HAP-1 (cell line): ENCODE measurements around the gene FAM72C.
A peak's percentile ranks its signal among the peaks of the same experiment; 100 is the strongest.
"Not testable (repeated sequence)": the region's sequence is repeated elsewhere in the genome, so short reads cannot be mapped to it uniquely, and the experiment has no call there.

Source experiments
- DNase-seq, 2 experiments: peaks; one replicate each; pipeline ENCODE4 v3.0.0-alpha.2; 2016 to 2020; ENCODE audit warnings: low spot score in 2 of 2
- H3K27me3 ChIP-seq: fragments of 250-450 bp; sonication (Bioruptor Pico); 2 replicates; pipeline ENCODE4 v1.5.1; 2020; ENCODE audit warnings: low read depth, mild to moderate bottlenecking, moderate library complexity
- H3K36me3 ChIP-seq: fragments of 250-450 bp; sonication (Bioruptor Pico); replicated peaks from 2 replicates; pipeline ENCODE4 v1.5.1; 2020; ENCODE audit warnings: mild to moderate bottlenecking
- H3K4me1 ChIP-seq: fragments of 250-450 bp; sonication (Bioruptor Pico); 2 replicates; pipeline ENCODE4 v1.5.1; 2020; ENCODE audit warnings: mild to moderate bottlenecking
- H3K4me3 ChIP-seq: fragments of 250-450 bp; sonication (Bioruptor Pico); 2 replicates; pipeline ENCODE4 v1.5.1; 2020; ENCODE audit warnings: mild to moderate bottlenecking, moderate library complexity
- H3K9me3 ChIP-seq: fragments of 250-450 bp; sonication (Bioruptor Pico); 2 replicates; pipeline ENCODE4 v1.5.1; 2020; ENCODE audit warnings: mild to moderate bottlenecking, moderate library complexity
- in situ Hi-C: fragments of 300-500 bp; cut with MboI; formaldehyde crosslinking; loops from 3 replicates; pipeline ENCODE4 v1.14.3; 2020; ENCODE audit warnings: low sequenced_read_pairs, inconsistent platforms, mixed read lengths

Gene FAM72C

DNA sequence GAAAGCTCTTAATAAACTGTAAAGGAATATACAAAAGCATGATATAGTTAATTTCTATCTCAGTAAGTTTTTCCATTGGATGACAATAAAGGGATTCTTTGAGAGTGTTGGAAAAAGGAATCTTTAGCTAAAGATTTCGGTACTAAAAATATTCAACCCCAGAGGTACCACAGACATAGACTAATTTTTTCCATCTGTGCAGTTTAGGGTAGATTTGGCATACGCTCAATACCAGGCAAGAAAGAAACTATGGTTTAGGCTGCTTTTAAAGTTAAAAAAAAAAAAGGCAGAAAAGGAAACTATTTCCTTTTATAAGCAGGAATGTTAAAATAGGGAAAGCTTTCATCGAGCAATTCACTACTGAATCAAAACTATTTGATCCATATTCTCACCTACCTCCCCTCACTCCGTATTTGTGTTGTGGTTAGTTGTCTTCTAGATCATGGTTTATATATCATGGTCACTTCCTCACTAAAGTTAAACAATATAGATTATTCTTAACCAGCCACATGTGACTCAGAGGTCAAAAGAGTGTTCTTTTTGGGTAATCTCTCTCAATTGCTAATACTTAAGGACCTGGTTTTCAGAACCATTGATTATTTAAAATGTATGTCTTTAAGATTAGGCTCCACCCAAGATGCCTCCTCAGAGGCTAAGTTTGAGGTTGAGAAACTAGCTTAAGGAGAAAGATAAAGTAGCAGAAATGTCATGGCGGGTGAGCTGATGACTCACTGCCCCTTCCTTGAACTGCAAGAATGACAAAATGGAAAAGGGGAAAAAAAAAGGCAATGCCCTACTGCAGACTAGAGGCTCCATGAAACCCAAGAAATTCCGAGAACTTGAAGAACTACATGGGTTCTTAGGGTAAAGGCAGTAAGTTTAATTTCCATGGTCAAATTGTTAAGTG lies 20.0 kb downstream of the FAM72C start:
- H3K36me3 ChIP-seq, H3K9me3 ChIP-seq, H3K27me3 ChIP-seq, H3K4me1 ChIP-seq, DNase-seq, in situ Hi-C loops, H3K4me3 ChIP-seq: not testable (repeated sequence)

DNA sequence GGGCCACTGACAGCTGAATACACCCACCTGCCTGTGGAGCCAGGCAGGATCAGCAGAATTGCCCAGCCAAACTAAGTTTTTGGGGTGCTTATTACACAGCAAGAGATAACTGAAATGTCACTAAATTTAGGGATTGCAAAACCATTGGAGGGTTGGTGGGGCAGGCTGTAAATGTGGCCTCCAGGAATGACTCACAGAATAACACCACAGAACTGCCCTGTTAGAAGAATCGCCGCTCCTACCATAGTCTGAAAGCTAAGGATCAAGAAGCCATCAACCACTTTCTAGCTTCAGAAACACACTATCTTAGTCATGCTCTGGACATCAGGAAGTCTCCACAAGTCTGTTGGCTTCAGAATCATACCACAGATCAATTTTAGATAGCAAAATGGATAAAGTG lies 24.0 kb downstream of the FAM72C start:
- H3K9me3 ChIP-seq, in situ Hi-C loops, H3K36me3 ChIP-seq, DNase-seq, H3K4me3 ChIP-seq, H3K27me3 ChIP-seq, H3K4me1 ChIP-seq: not testable (repeated sequence)

DNA sequence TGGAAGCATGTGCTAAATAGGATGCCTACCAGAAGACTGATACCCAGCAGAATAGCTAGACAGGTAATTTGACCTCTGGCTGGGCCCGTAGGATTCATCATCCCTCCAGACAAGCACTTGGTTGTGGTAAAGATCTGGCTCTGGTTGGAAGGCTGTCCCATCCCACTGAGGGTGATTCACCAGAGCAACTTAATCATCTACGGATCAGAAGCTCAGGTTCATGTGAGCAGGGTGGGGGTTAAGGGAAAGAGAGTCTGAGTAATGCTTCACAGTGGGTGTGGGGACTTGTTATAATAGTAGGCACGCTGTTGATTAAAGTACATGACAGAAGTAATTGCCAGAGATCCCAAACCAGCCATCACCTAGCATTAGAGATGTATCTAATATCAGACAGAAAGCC lies 26.5 kb downstream of the FAM72C start:
- H3K4me1 ChIP-seq, H3K36me3 ChIP-seq, DNase-seq, H3K27me3 ChIP-seq, H3K4me3 ChIP-seq, in situ Hi-C loops, H3K9me3 ChIP-seq: not testable (repeated sequence)

- H3K27me3 ChIP-seq, H3K9me3 ChIP-seq, H3K4me1 ChIP-seq, DNase-seq, in situ Hi-C loops, H3K4me3 ChIP-seq, H3K36me3 ChIP-seq: not testable (repeated sequence)
Observed at GRCh38 chr1:143944576-143945240, 27.1 kb downstream of the FAM72C start.

DNA sequence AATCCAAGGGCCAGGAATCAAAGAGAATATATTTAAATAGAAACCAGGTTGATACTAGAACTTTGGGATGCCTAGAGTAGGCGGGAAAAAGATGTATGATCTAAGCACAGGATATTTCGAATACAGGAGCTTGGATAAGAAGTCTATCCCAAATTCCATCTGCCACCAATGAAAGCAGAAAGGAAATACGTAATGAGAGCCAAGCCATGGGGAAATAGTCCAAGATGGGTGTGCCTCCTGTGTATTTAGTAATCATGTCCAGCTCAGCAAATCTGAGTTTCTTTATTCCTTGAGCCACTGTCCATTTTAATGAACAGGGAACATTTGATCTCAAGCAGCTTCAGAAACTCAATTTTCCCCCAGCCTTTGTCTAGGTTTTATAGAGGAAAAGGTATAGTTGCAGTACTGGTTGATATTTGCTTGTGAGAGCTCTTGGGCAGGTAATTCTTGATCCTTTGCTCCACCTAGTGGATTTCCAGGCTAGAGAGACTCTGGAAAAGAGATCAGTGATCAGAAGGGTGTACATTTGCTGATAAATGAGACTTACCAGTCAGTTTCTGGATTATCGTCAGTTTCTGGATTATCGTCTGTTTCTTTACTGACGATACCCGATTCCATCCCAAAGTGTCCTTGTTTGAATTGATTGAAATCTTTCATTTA lies 28.3 kb downstream of the FAM72C start:
- H3K4me1 ChIP-seq, H3K27me3 ChIP-seq, H3K4me3 ChIP-seq, DNase-seq, H3K36me3 ChIP-seq, H3K9me3 ChIP-seq, in situ Hi-C loops: not testable (repeated sequence)

- DNase-seq, H3K27me3 ChIP-seq, H3K4me1 ChIP-seq, in situ Hi-C loops, H3K36me3 ChIP-seq, H3K9me3 ChIP-seq, H3K4me3 ChIP-seq: not testable (repeated sequence)
Observed at GRCh38 chr1:143942238-143942860, 29.4 kb downstream of the FAM72C start.

DNA sequence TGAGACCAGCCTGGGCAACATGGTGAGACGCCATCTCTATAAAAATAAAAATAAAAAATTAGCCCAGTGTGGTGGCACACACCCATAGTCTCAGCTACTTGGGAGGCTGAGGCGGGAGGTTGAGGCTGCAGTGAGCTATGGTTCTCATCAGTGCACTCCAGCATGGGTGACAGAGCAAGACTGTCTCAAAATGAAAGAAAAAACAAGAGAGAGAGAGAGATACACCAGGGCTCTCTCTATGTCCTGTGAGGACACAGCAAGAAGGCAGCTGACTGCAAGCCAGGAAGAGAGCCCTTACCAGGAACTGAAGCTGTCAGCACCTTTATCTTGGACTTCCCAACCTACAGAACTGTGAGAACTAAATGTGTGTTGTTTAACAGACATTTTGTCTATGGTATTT lies 32.1 kb downstream of the FAM72C start:
- H3K9me3 ChIP-seq, H3K27me3 ChIP-seq, H3K4me3 ChIP-seq, DNase-seq, H3K4me1 ChIP-seq, in situ Hi-C loops, H3K36me3 ChIP-seq: not testable (repeated sequence)

- H3K9me3 ChIP-seq, H3K4me1 ChIP-seq, H3K36me3 ChIP-seq, H3K4me3 ChIP-seq, H3K27me3 ChIP-seq, in situ Hi-C loops, DNase-seq: not testable (repeated sequence)
Observed at GRCh38 chr1:143938922-143939321, 32.9 kb downstream of the FAM72C start.

GRCh38 chr1:143936457-143937115 lies 35.2 kb downstream of the FAM72C start:
- H3K27me3 ChIP-seq, in situ Hi-C loops: not testable (repeated sequence)
- peak; percentile 27 to 69 for DNase-seq

GRCh38 chr1:143919127-143919526 lies 52.7 kb downstream of the FAM72C start:
- in situ Hi-C loops, result not testable (repeated sequence)

More at GRCh38 chr1:143936457-143937115, 35.2 kb downstream of the FAM72C start:
- H3K9me3 ChIP-seq, H3K4me3 ChIP-seq, H3K36me3 ChIP-seq, H3K4me1 ChIP-seq: not testable (repeated sequence)

GRCh38 chr1:143918552-143918951 lies 53.2 kb downstream of the FAM72C start:
- H3K36me3 ChIP-seq, H3K9me3 ChIP-seq, H3K4me1 ChIP-seq, DNase-seq, H3K27me3 ChIP-seq, H3K4me3 ChIP-seq, in situ Hi-C loops: not testable (repeated sequence)

More at GRCh38 chr1:143919127-143919526, 52.7 kb downstream of the FAM72C start:
- not testable (repeated sequence) for H3K4me3 ChIP-seq, DNase-seq, H3K4me1 ChIP-seq, H3K9me3 ChIP-seq, H3K36me3 ChIP-seq, H3K27me3 ChIP-seq

- DNase-seq, H3K27me3 ChIP-seq, H3K9me3 ChIP-seq, H3K4me3 ChIP-seq, H3K36me3 ChIP-seq, in situ Hi-C loops, H3K4me1 ChIP-seq: not testable (repeated sequence)
Observed at GRCh38 chr1:143913705-143914104, 58.1 kb downstream of the FAM72C start.
